Measurements from ENCODE around the gene STIM1. TPM values are rescaled to one million over a fixed set of nuclear protein-coding genes. Genes with fewer than 3 reads are reported as not detected.

Gene STIM1
- total RNA-seq, 1 donor from 2014 or later = 9.6 TPM

- Mint-ChIP-seq H3K36me3 (ENCODE audit: unreplicated experiment) (no peaks in the 10 kb centered on the region), H3K27me3 (ENCODE audit: unreplicated experiment) (no peaks in the 10 kb centered on the region), H3K9me3 (ENCODE audit: unreplicated experiment) (no peaks in the 10 kb centered on the region), H3K27ac (ENCODE audit: unreplicated experiment) (no peak overlapping the region), H3K4me3 (ENCODE audit: unreplicated experiment) (no peak overlapping the region), H3K4me1 (ENCODE audit: low read depth, unreplicated experiment) (no peaks in the 10 kb centered on the region)
- no peak for DNase-seq
- TF ChIP-seq CTCF (IDR thresholded peaks at IDR 0.05; ENCODE audit: partially characterized antibody, unreplicated experiment) = no peak
Measured at GRCh38 chr11:3913921-3914320, 58.5 kb downstream of the STIM1 start.

- no peaks in the 10 kb centered on the region for H3K9me3 Mint-ChIP-seq (ENCODE audit: unreplicated experiment)
- no peaks in the 10 kb centered on the region for H3K36me3 Mint-ChIP-seq (ENCODE audit: unreplicated experiment)
- H3K4me1 Mint-ChIP-seq (ENCODE audit: low read depth, unreplicated experiment) = no peaks in the 10 kb centered on the region
- TF ChIP-seq CTCF (IDR thresholded peaks at IDR 0.05; ENCODE audit: partially characterized antibody, unreplicated experiment) = no peak
- H3K27me3 Mint-ChIP-seq (ENCODE audit: unreplicated experiment) = no peaks in the 10 kb centered on the region
- DNase-seq = no peak
- no peak overlapping the region for H3K4me3 Mint-ChIP-seq (ENCODE audit: unreplicated experiment)
- H3K27ac Mint-ChIP-seq (ENCODE audit: unreplicated experiment) = no peak overlapping the region
Measured at GRCh38 chr11:3914805-3915204, 59.3 kb downstream of the STIM1 start.

- no peaks in the 10 kb centered on the region for H3K36me3 Mint-ChIP-seq (ENCODE audit: unreplicated experiment)
- TF ChIP-seq CTCF (IDR thresholded peaks at IDR 0.05; ENCODE audit: partially characterized antibody, unreplicated experiment) = no peak
- DNase-seq = no peak
- no peak overlapping the region for H3K4me3 Mint-ChIP-seq (ENCODE audit: unreplicated experiment)
- H3K27me3 Mint-ChIP-seq (ENCODE audit: unreplicated experiment) = no peaks in the 10 kb centered on the region
- no peaks in the 10 kb centered on the region for H3K4me1 Mint-ChIP-seq (ENCODE audit: low read depth, unreplicated experiment)
- no peak overlapping the region for H3K27ac Mint-ChIP-seq (ENCODE audit: unreplicated experiment)
- no peaks in the 10 kb centered on the region for H3K9me3 Mint-ChIP-seq (ENCODE audit: unreplicated experiment)
Measured at GRCh38 chr11:3916962-3917361, 61.5 kb downstream of the STIM1 start.

- Mint-ChIP-seq H3K4me1 (ENCODE audit: low read depth, unreplicated experiment) (no peaks in the 10 kb centered on the region), H3K27me3 (ENCODE audit: unreplicated experiment) (no peaks in the 10 kb centered on the region), H3K36me3 (ENCODE audit: unreplicated experiment) (no peaks in the 10 kb centered on the region), H3K9me3 (ENCODE audit: unreplicated experiment) (peaks cover 2% of the 10 kb centered on the region), H3K27ac (ENCODE audit: unreplicated experiment) (no peak overlapping the region), H3K4me3 (ENCODE audit: unreplicated experiment) (no peak overlapping the region)
- no peak for DNase-seq
- TF ChIP-seq CTCF (IDR thresholded peaks at IDR 0.05; ENCODE audit: partially characterized antibody, unreplicated experiment) = no peak
Measured at GRCh38 chr11:3920148-3920852, 64.8 kb downstream of the STIM1 start.

- Mint-ChIP-seq H3K9me3 (ENCODE audit: unreplicated experiment) (peaks cover 2% of the 10 kb centered on the region), H3K4me3 (ENCODE audit: unreplicated experiment) (no peak overlapping the region), H3K27ac (ENCODE audit: unreplicated experiment) (no peak overlapping the region), H3K36me3 (ENCODE audit: unreplicated experiment) (no peaks in the 10 kb centered on the region), H3K27me3 (ENCODE audit: unreplicated experiment) (no peaks in the 10 kb centered on the region), H3K4me1 (ENCODE audit: low read depth, unreplicated experiment) (no peaks in the 10 kb centered on the region)
- no peak for DNase-seq
- no peak for TF ChIP-seq CTCF (IDR thresholded peaks at IDR 0.05; ENCODE audit: partially characterized antibody, unreplicated experiment)
Measured at GRCh38 chr11:3922056-3922455, 66.6 kb downstream of the STIM1 start.
